MCF 10A (cell line): Measurements from ENCODE around the gene NT5DC3. TPM values are rescaled to one million over a fixed set of nuclear protein-coding genes. Genes with fewer than 3 reads are reported as not detected.

ENCODE experiments used
- BruUV-seq: library from RNA; stranded (reverse); fragments of 400-500 nt; replicated peaks from 2 replicates; lab custom pipeline; 2021; lab: Mats Ljungman, UMichigan
- CTCF ChIA-PET: fragments of 300-600 bp; sonication (Branson Sonifier 250); formaldehyde crosslinking; extraction: SDS; loops from one replicate; lab custom pipeline; 2021; ENCODE audit warnings: antibody characterized with exemption, inconsistent platforms; lab: Yijun Ruan, JAX
- POLR2A ChIA-PET: fragments of 300-600, 350-650 bp; sonication (Branson Sonifier 250); formaldehyde crosslinking; extraction: SDS; loops from one replicate; lab custom pipeline; 2020; ENCODE audit warnings: antibody characterized with exemption, inconsistent platforms; lab: Yijun Ruan, JAX
- DNase-seq: peaks from one replicate; pipeline ENCODE4 v3.0.0-alpha.2; 2018; ENCODE audit not compliant: unreplicated experiment
- H3K27ac Mint-ChIP-seq: one replicate; pipeline ENCODE4 v1.8.0; 2022; ENCODE audit warnings: mild to moderate bottlenecking, low read depth, mixed read lengths; ENCODE audit not compliant: unreplicated experiment
- H3K27me3 Mint-ChIP-seq: one replicate; pipeline ENCODE4 v1.8.0; 2022; ENCODE audit warnings: mixed read lengths; ENCODE audit not compliant: insufficient read depth, unreplicated experiment
- H3K36me3 Mint-ChIP-seq: one replicate; pipeline ENCODE4 v1.8.0; 2022; ENCODE audit warnings: mild to moderate bottlenecking, moderate library complexity, mixed read lengths; ENCODE audit not compliant: insufficient read depth, unreplicated experiment
- H3K4me1 Mint-ChIP-seq: one replicate; pipeline ENCODE4 v1.8.0; 2022; ENCODE audit warnings: mixed read lengths; ENCODE audit not compliant: insufficient read depth, unreplicated experiment
- H3K4me3 Mint-ChIP-seq: one replicate; pipeline ENCODE4 v1.8.0; 2022; ENCODE audit warnings: mild to moderate bottlenecking, moderate library complexity, mixed read lengths; ENCODE audit not compliant: unreplicated experiment
- H3K9me3 Mint-ChIP-seq: one replicate; pipeline ENCODE4 v1.8.0; 2022; ENCODE audit warnings: mixed read lengths; ENCODE audit not compliant: unreplicated experiment
- intact Hi-C: fragments of 100-400 bp; cut with micrococcal nuclease; formaldehyde crosslinking; loops from 2 replicates; pipeline ENCODE4 v1.14.1; 2022
- total RNA-seq: library from RNA; stranded (reverse); gene quantifications from 2 replicates; pipeline ENCODE4 v1.2.3, GENCODE V29; 2022
- TF ChIP-seq, protein P1 (sequence below): fragments of 200-600 bp; IDR thresholded peaks from one replicate; pipeline ENCODE4 v1.8.0; 2022; ENCODE audit warnings: antibody characterized with exemption, mild to moderate bottlenecking; ENCODE audit not compliant: unreplicated experiment

The NT5DC3 gene
- total RNA-seq, 1 experiment from 2014 or later = 15.1 TPM

DNA sequence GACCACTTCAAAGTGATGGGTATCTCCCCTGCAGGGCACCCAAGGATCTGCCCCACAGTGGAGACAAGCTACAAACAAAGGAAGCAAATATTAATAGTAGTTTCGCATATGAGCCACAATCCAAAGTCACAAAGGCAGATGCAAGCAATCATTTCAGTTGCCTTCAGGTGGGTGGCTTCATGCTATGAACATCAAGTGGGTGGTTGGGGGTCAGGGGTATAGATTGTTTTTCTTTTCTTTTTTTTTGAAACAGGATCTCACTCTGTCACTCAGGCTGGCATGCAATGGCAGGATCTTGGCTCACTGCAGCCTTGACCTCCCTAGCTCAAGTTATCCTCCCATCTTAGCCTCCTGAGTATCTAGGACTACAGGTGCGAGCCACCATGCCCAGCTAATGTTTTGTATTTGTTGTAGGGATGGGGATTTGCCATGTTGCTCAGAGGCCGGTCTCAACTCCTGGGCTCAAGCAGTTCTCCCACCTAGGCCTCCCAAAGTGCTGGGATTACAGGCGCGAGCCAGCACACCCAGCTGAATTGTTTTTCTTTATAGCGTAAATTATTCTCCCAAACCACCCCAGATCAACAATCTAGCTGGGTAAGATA is 13.4 kb upstream of the NT5DC3 start:
- Mint-ChIP-seq H3K9me3 (peaks cover 6% of the 10 kb centered on the region), H3K4me1 (peaks cover 38% of the 10 kb centered on the region), H3K4me3 (no peak overlapping the region), H3K36me3 (peaks cover 4% of the 10 kb centered on the region), H3K27me3 (no peaks in the 10 kb centered on the region), H3K27ac (no peak overlapping the region)
- TF ChIP-seq, protein P1, sequence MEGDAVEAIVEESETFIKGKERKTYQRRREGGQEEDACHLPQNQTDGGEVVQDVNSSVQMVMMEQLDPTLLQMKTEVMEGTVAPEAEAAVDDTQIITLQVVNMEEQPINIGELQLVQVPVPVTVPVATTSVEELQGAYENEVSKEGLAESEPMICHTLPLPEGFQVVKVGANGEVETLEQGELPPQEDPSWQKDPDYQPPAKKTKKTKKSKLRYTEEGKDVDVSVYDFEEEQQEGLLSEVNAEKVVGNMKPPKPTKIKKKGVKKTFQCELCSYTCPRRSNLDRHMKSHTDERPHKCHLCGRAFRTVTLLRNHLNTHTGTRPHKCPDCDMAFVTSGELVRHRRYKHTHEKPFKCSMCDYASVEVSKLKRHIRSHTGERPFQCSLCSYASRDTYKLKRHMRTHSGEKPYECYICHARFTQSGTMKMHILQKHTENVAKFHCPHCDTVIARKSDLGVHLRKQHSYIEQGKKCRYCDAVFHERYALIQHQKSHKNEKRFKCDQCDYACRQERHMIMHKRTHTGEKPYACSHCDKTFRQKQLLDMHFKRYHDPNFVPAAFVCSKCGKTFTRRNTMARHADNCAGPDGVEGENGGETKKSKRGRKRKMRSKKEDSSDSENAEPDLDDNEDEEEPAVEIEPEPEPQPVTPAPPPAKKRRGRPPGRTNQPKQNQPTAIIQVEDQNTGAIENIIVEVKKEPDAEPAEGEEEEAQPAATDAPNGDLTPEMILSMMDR = no peak
- DNase-seq = no peak
- intact Hi-C loops = no loop called here
- ChIA-PET POLR2A (interaction anchor here (0.6 to 3.0 kb wide), 2 partner anchors 13 to 1470 kb away, joined by 3 to 11 read pairs; partner anchors contain the start of gene NT5DC3), CTCF (interaction anchor here (0.7 kb wide), 1 partner anchor 9 kb away, joined by 3 read pairs; no protein-coding TSS in a partner anchor)
- no TSS peak for BruUV-seq

DNA sequence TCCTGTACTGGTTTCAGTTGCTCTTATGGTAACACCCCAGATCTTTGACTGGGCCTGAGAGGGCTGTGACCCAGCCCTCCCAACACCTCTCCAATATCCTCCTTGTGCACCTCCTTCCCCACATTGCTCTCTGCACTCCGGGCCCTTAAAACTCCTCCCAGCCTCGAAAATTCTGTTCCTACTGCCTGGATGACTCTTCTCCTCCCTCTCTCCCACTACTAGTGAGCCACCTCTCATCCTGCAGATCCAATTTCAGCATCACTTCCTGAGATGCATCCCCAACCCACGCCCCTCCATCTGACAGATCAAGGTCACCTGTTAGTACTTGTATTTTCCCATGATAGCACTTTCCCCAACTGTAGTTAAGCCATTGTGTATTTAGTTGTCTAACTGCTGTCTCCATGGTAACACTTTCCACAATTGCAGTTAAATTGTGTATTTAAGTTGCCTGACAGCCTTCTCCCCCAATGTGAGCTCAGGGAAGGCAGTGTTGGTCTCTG is 11.5 kb upstream of the NT5DC3 start:
- Mint-ChIP-seq H3K27me3 (no peaks in the 10 kb centered on the region), H3K4me1 (peaks cover 29% of the 10 kb centered on the region), H3K4me3 (no peak overlapping the region), H3K9me3 (no peaks in the 10 kb centered on the region), H3K27ac (peak overlapping the region; percentile 53), H3K36me3 (no peaks in the 10 kb centered on the region)
- POLR2A ChIA-PET = interaction anchor here (2.0 kb wide), 1 partner anchor 12 kb away, joined by 6 read pairs; the partner anchor contains the start of gene NT5DC3
- DNase-seq = no peak
- TF ChIP-seq, protein P1 = no peak
- BruUV-seq = no TSS peak
- intact Hi-C loops = no loop called here
- CTCF ChIA-PET = interaction anchor here (0.5 to 1.6 kb wide), 3 partner anchors 17 to 256 kb away, joined by 3 to 5 read pairs (median 3); no protein-coding TSS in a partner anchor

DNA sequence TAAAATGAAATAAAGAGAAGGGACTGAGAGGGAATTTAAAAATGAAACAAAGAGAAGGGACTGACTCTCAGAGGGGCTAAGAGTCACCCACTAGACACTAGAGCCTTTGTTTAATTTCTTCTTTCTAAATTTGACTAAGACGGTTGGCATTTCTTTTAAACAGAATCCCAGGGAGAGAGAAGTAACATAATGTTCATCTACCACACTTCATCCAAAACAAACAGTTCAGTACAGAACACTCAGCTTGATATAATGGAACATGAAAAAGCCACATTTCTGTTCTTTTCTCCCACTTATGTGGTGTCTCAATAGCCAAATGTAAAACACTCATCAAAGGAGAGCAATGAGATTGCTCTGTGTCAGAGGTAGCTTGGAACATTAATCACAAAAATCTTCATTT is 10.1 kb upstream of the NT5DC3 start:
- Mint-ChIP-seq H3K27me3 (no peaks in the 10 kb centered on the region), H3K4me3 (no peak overlapping the region), H3K27ac (peak overlapping the region; percentile 0), H3K36me3 (no peaks in the 10 kb centered on the region), H3K9me3 (no peaks in the 10 kb centered on the region), H3K4me1 (peaks cover 29% of the 10 kb centered on the region)
- POLR2A ChIA-PET = interaction anchor here (0.6 to 2.0 kb wide), 3 partner anchors 10 to 13 kb away, joined by 3 to 6 read pairs (median 3); partner anchors contain the start of gene NT5DC3
- intact Hi-C loops = no loop called here
- no peak for DNase-seq
- BruUV-seq = no TSS peak
- CTCF ChIA-PET = interaction anchor here (0.6 to 0.7 kb wide), 2 partner anchors 18 to 1972 kb away, joined by 3 read pairs; no protein-coding TSS in a partner anchor
- TF ChIP-seq, protein P1 = no peak

DNA sequence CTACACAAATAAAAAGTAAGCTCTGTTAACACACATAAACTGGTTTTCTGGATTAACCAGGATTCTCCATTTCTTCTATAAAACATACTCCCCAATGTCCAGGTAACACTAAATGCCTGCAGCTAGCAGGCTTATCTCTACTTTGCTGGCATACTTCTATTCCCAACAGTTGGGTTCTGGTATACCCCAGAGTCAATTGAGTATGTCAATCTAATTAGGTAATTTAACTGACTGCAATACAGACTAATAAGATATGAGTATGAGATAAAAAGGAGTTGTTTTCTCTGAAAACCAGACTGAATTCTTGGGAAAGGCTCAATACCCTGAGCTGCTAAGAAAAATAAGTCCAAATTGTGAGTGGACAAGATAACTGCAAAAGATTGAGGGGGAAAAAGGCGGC is 9.4 kb upstream of the NT5DC3 start:
- TF ChIP-seq, protein P1 = no peak
- Mint-ChIP-seq H3K4me3 (no peak overlapping the region), H3K27me3 (no peaks in the 10 kb centered on the region), H3K27ac (peak overlapping the region; percentile 0), H3K9me3 (no peaks in the 10 kb centered on the region), H3K36me3 (no peaks in the 10 kb centered on the region), H3K4me1 (peaks cover 29% of the 10 kb centered on the region)
- intact Hi-C loops = no loop called here
- DNase-seq = no peak
- POLR2A ChIA-PET = interaction anchor here (0.6 to 2.0 kb wide), 4 partner anchors 9 to 14 kb away, joined by 3 to 6 read pairs (median 4); partner anchors contain the start of gene NT5DC3
- CTCF ChIA-PET = interaction anchor here (0.6 kb wide), 1 partner anchor 18 kb away, joined by 3 read pairs; no protein-coding TSS in a partner anchor
- BruUV-seq = no TSS peak
